IMR-90 (cell line): ENCODE results near the gene CMIP. TPM values are rescaled to one million over a fixed set of nuclear protein-coding genes. Genes with fewer than 3 reads are reported as not detected.

Experiments used
- ATAC-seq: fragments of 200-7000 bp; cut with Tn5 transposase; 2 replicates; pipeline ENCODE4 v1.9.1; 2020; ENCODE audit warnings: low read depth, mild to moderate bottlenecking, moderate library complexity
- BruUV-seq: library from RNA; stranded (reverse); fragments of 400-500 nt; replicated peaks from 2 replicates; lab custom pipeline; 2021; lab: Mats Ljungman, UMichigan
- CTCF ChIA-PET: fragments of 300-600 bp; formaldehyde crosslinking; extraction: SDS; loops from one replicate; lab custom pipeline; 2021; ENCODE audit warnings: antibody characterized with exemption; lab: Yijun Ruan, JAX
- POLR2A ChIA-PET: fragments of 300-600 bp; sonication (Branson Sonifier 250); formaldehyde crosslinking; loops from one replicate; lab custom pipeline; 2022; ENCODE audit warnings: antibody characterized with exemption; ENCODE audit not compliant: unreplicated experiment; lab: Charles Lee
- DNase-seq: peaks from one replicate; pipeline ENCODE4 v3.0.0; 2013
- H2AFZ ChIP-seq: replicated peaks from 2 replicates; pipeline ENCODE3; 2013; ENCODE audit warnings: low read length, mild to moderate bottlenecking; ENCODE audit not compliant: poor library complexity
- H2AK5ac ChIP-seq: 2 replicates; pipeline ENCODE4 v1.6.1; 2013; ENCODE audit warnings: low read depth, low read length, inconsistent platforms
- H2AK9ac ChIP-seq: replicated peaks from 2 replicates; pipeline ENCODE3; 2013; ENCODE audit warnings: mild to moderate bottlenecking, low read depth, low read length, moderate library complexity; ENCODE audit not compliant: poor library complexity
- H2BK120ac ChIP-seq: 2 replicates; pipeline ENCODE4 v1.6.1; 2013; ENCODE audit warnings: low read depth, low read length, inconsistent platforms
- H2BK15ac ChIP-seq: 3 replicates; pipeline ENCODE4 v1.6.1; 2013; ENCODE audit warnings: low read depth, low read length, inconsistent platforms
- H2BK20ac ChIP-seq: 2 replicates; pipeline ENCODE4 v1.6.1; 2013; ENCODE audit warnings: low read depth, mild to moderate bottlenecking, inconsistent platforms, low read length, moderate library complexity
- H2BK5ac ChIP-seq: 2 replicates; pipeline ENCODE4 v1.6.1; 2013; ENCODE audit warnings: mild to moderate bottlenecking, low read depth, low read length, inconsistent platforms; ENCODE audit not compliant: poor library complexity, severe bottlenecking
- H3K14ac ChIP-seq: replicated peaks from 2 replicates; pipeline ENCODE4 v1.6.1; 2013; ENCODE audit warnings: low read depth, low read length, inconsistent platforms
- H3K18ac ChIP-seq: 2 replicates; pipeline ENCODE4 v1.6.1; 2013; ENCODE audit warnings: low read depth, low read length, control low read depth
- H3K23ac ChIP-seq: 2 replicates; pipeline ENCODE4 v1.6.1; 2013; ENCODE audit warnings: low read depth, low read length, inconsistent platforms
- H3K27ac ChIP-seq: 2 replicates; pipeline ENCODE4 v1.5.1; 2013; ENCODE audit warnings: mild to moderate bottlenecking, control low read depth, low read length; ENCODE audit not compliant: insufficient read depth
- H3K27me3 ChIP-seq: 2 replicates; pipeline ENCODE4 v1.6.1; 2013; ENCODE audit warnings: low read length; ENCODE audit not compliant: control insufficient read depth, insufficient read depth
- H3K36me3 ChIP-seq: 2 replicates; pipeline ENCODE4 v1.6.1; 2013; ENCODE audit warnings: low read length, mixed read lengths; ENCODE audit not compliant: control insufficient read depth, insufficient read depth
- H3K4ac ChIP-seq: 2 replicates; pipeline ENCODE4 v1.6.1; 2013; ENCODE audit warnings: low read depth, low read length, inconsistent platforms
- H3K4me1 ChIP-seq: 2 replicates; pipeline ENCODE4 v1.6.1; 2013; ENCODE audit warnings: low read length, mixed read lengths; ENCODE audit not compliant: control insufficient read depth, insufficient read depth
- H3K4me2 ChIP-seq: 2 replicates; pipeline ENCODE4 v1.6.1; 2013; ENCODE audit warnings: low read depth, mild to moderate bottlenecking, control low read depth, low read length, moderate library complexity
- H3K4me3 ChIP-seq: 2 replicates; pipeline ENCODE4 v1.5.1; 2013; ENCODE audit warnings: low read depth, mild to moderate bottlenecking, control low read depth, low read length, moderate library complexity; ENCODE audit not compliant: insufficient read depth
- H3K56ac ChIP-seq: 2 replicates; pipeline ENCODE4 v1.6.1; 2013; ENCODE audit warnings: low read length, inconsistent platforms; ENCODE audit not compliant: insufficient read depth; ENCODE audit errors: extremely low read depth
- H3K79me1 ChIP-seq, 2 experiments: 2 replicates each; pipeline ENCODE4 v1.6.1; 2013; ENCODE audit warnings: low read length in 2 of 2, inconsistent platforms in 1 of 2, low read depth in 1 of 2
- H3K9ac ChIP-seq: 2 replicates; pipeline ENCODE4 v1.6.1; 2013; ENCODE audit warnings: low read depth, low read length, control low read depth
- H3K9me1 ChIP-seq: 2 replicates; pipeline ENCODE4 v1.6.1; 2013; ENCODE audit warnings: low read length, inconsistent platforms; ENCODE audit not compliant: insufficient read depth
- H3K9me3 ChIP-seq: 2 replicates; pipeline ENCODE4 v1.6.1; 2013; ENCODE audit warnings: low read length; ENCODE audit not compliant: control insufficient read depth, insufficient read depth
- H4K20me1 ChIP-seq: 2 replicates; pipeline ENCODE4 v1.6.1; 2013; ENCODE audit warnings: low read length, inconsistent platforms; ENCODE audit not compliant: insufficient read depth
- H4K5ac ChIP-seq: 2 replicates; pipeline ENCODE4 v1.6.1; 2013; ENCODE audit warnings: mild to moderate bottlenecking, low read depth, low read length, control low read depth
- H4K8ac ChIP-seq, 2 experiments: 2 replicates each; pipeline ENCODE4 v1.6.1; 2013; ENCODE audit warnings: low read depth in 2 of 2, low read length in 2 of 2, control low read depth in 1 of 2, inconsistent platforms in 1 of 2
- H4K91ac ChIP-seq: 2 replicates; pipeline ENCODE4 v1.6.1; 2013; ENCODE audit warnings: low read depth, low read length, inconsistent platforms; ENCODE audit not compliant: insufficient read depth
- CHD1 ChIP-seq: IDR thresholded peaks from 2 replicates; pipeline ENCODE4 v1.6.1; 2012; ENCODE audit warnings: low read depth, low read length, improper control_type of control experiment
- NFE2L2 ChIP-seq: fragments of 150-350 bp; IDR thresholded peaks from 2 replicates; pipeline ENCODE4 v1.6.1; 2016; ENCODE audit warnings: low read depth, mild to moderate bottlenecking, low read length
- WGBS, 2 experiments: methylation state at CpG; one replicate each; pipeline versions ENCODE4 v1.1.5 to v1.1.7; 2013; ENCODE audit warnings: missing lambda C conversion rate in 2 of 2; ENCODE audit not compliant: insufficient read length in 1 of 2; ENCODE audit errors: extremely low coverage in 2 of 2; 5-methylcytosine and 5-hydroxymethylcytosine counted together
- dilution Hi-C: fragments of 300-500 bp; cut with HindIII; formaldehyde crosslinking; loops from one replicate; pipeline ENCODE4 v1.14.3; 2018; ENCODE audit warnings: low sequenced_read_pairs; ENCODE audit not compliant: unreplicated experiment
- in situ Hi-C: fragments of 300-500 bp; cut with MboI; formaldehyde crosslinking; loops from 3 replicates; pipeline ENCODE4 v1.14.3; 2019; ENCODE audit warnings: low sequenced_read_pairs, inconsistent platforms, mixed read lengths
- intact Hi-C: fragments of 100-400 bp; cut with micrococcal nuclease; formaldehyde crosslinking; loops from 2 replicates; pipeline ENCODE4 v1.10.0; 2022
- polyA plus RNA-seq, 3 experiments: library from polyadenylated mRNA; depleted of rRNA; stranded (reverse); fragments of >200 nt; gene quantifications; 2 replicates each; pipeline ENCODE4 v1.2.3, GENCODE V29; 2012; ENCODE audit warnings: low replicate concordance in 1 of 3
- total RNA-seq: library from RNA; depleted of rRNA; stranded (reverse); fragments of >200 nt; gene quantifications from 2 replicates; pipeline ENCODE4 v1.2.3, GENCODE V29; 2012

CMIP gene
- total and polyA plus RNA-seq, 2 of the 4 experiments (the other 2 are of a cell fraction), result 3.2 to 11.6 TPM

GRCh38 chr16:81710044-81710443 is 265.4 kb downstream of the CMIP start:
- Histone ChIP-seq H3K36me3 (peaks cover 37% of the 10 kb centered on the region), H3K79me1 (no peaks in the 10 kb centered on the region), H3K4ac (no peak overlapping the region), H3K27ac (no peak overlapping the region), H3K9me3 (no peaks in the 10 kb centered on the region), H3K4me1 (peaks cover 10% of the 10 kb centered on the region), H4K5ac (no peak overlapping the region), H3K18ac (no peak overlapping the region), H3K14ac (no peak overlapping the region), H4K91ac (no peak overlapping the region), H3K9me1 (peaks cover 5% of the 10 kb centered on the region), H2BK20ac (no peak overlapping the region), H3K9ac (no peak overlapping the region), H2BK5ac (no peak overlapping the region), H3K56ac (no peak overlapping the region), H2AFZ (no peak overlapping the region), H3K4me2 (no peak overlapping the region), H2BK120ac (no peak overlapping the region), H3K4me3 (no peak overlapping the region), H2AK9ac (no peak overlapping the region), H2BK15ac (no peak overlapping the region), H4K20me1 (peaks cover 57% of the 10 kb centered on the region), H3K27me3 (peaks cover 17% of the 10 kb centered on the region), H2AK5ac (no peak overlapping the region), H4K8ac (no peak overlapping the region), H3K23ac (no peak overlapping the region)
- ChIA-PET CTCF (no interaction called here), POLR2A (no interaction called here)
- in situ Hi-C loops, result no loop called here
- ATAC-seq, result no peak
- intact Hi-C loops, result no loop called here
- dilution Hi-C loops, result no loop called here
- TF ChIP-seq NFE2L2 (no peak), CHD1 (no peak)
- WGBS, 2 experiments, result 90% methylated on average over 2 of the region's 20 CpGs; no CpG with 5 or more reads in 1 of the 2 experiments
- DNase-seq, result no peak
- no TSS peak for BruUV-seq
